ENCODE results near the gene ZNF586.
"Not testable (repeated sequence)": the region's sequence is repeated elsewhere in the genome, so short reads cannot be mapped to it uniquely, and the experiment has no call there.

The ZNF586 gene

GRCh38 chr19:57817976-57818375 is 48.5 kb downstream of the ZNF586 start:
- H3K4me2 ChIP-seq (ENCODE audit: low read length) = no peak overlapping the region
- H3K9ac ChIP-seq = no peak overlapping the region
- TF ChIP-seq CTCF (IDR thresholded peaks at IDR 0.05) = no peak
- H3K79me2 ChIP-seq = peaks cover 15% of the 10 kb centered on the region
- H2AFZ ChIP-seq = no peak overlapping the region
- H3K4me3 ChIP-seq (ENCODE audit: low read depth, low read length) = no peak overlapping the region
- H3K4me1 ChIP-seq = peaks cover 3% of the 10 kb centered on the region
- H3K27ac ChIP-seq = no peak overlapping the region
- H3K9me3 ChIP-seq (ENCODE audit: control insufficient read depth, low read length) = no peaks in the 10 kb centered on the region
- no peaks in the 10 kb centered on the region for H3K27me3 ChIP-seq (ENCODE audit: control insufficient read depth, insufficient read depth, low read length)
- no peaks in the 10 kb centered on the region for H3K36me3 ChIP-seq (ENCODE audit: control insufficient read depth, insufficient read depth, low read length)

GRCh38 chr19:57818378-57818777 is 48.9 kb downstream of the ZNF586 start:
- TF ChIP-seq CTCF (IDR thresholded peaks at IDR 0.05) = no peak
- Histone ChIP-seq H3K36me3 (ENCODE audit: control insufficient read depth, insufficient read depth, low read length) (no peaks in the 10 kb centered on the region), H3K27me3 (ENCODE audit: control insufficient read depth, insufficient read depth, low read length) (no peaks in the 10 kb centered on the region), H3K27ac (no peak overlapping the region), H3K4me2 (ENCODE audit: low read length) (no peak overlapping the region), H3K9ac (no peak overlapping the region), H3K9me3 (ENCODE audit: control insufficient read depth, low read length) (no peaks in the 10 kb centered on the region), H3K4me1 (peaks cover 3% of the 10 kb centered on the region), H2AFZ (no peak overlapping the region), H3K4me3 (ENCODE audit: low read depth, low read length) (no peak overlapping the region), H3K79me2 (peaks cover 15% of the 10 kb centered on the region)

GRCh38 chr19:57819475-57820148 is 50.1 kb downstream of the ZNF586 start:
- Histone ChIP-seq H3K4me3 (ENCODE audit: low read depth, low read length) (peak overlapping the region; percentile 71), H3K9ac (peak overlapping the region; percentile 40), H3K36me3 (ENCODE audit: control insufficient read depth, insufficient read depth, low read length) (no peaks in the 10 kb centered on the region), H3K9me3 (ENCODE audit: control insufficient read depth, low read length) (no peaks in the 10 kb centered on the region), H3K79me2 (peaks cover 15% of the 10 kb centered on the region), H3K27ac (peak overlapping the region; percentile 55), H3K27me3 (ENCODE audit: control insufficient read depth, insufficient read depth, low read length) (no peaks in the 10 kb centered on the region), H2AFZ (peak overlapping the region; percentile 88), H3K4me2 (ENCODE audit: low read length) (peak overlapping the region; percentile 87), H3K4me1 (peaks cover 3% of the 10 kb centered on the region)
- no peak for TF ChIP-seq CTCF (IDR thresholded peaks at IDR 0.05)

- Histone ChIP-seq H3K4me2 (ENCODE audit: low read length) (peak overlapping the region; percentile 87), H3K27me3 (ENCODE audit: control insufficient read depth, insufficient read depth, low read length) (no peaks in the 10 kb centered on the region), H3K79me2 (peaks cover 10% of the 10 kb centered on the region), H2AFZ (no peak overlapping the region), H3K9ac (no peak overlapping the region), H3K27ac (no peak overlapping the region), H3K4me3 (ENCODE audit: low read depth, low read length) (peak overlapping the region; percentile 71), H3K9me3 (ENCODE audit: control insufficient read depth, low read length) (no peaks in the 10 kb centered on the region), H3K36me3 (ENCODE audit: control insufficient read depth, insufficient read depth, low read length) (no peaks in the 10 kb centered on the region), H3K4me1 (no peaks in the 10 kb centered on the region)
- TF ChIP-seq CTCF (IDR thresholded peaks at IDR 0.05) = no peak
These were observed 51.1 kb downstream of the ZNF586 start for GRCh38 chr19:57820599-57820998.

GRCh38 chr19:57821095-57821494 is 51.6 kb downstream of the ZNF586 start:
- H3K36me3 ChIP-seq (ENCODE audit: control insufficient read depth, insufficient read depth, low read length); H2AFZ ChIP-seq; H3K79me2 ChIP-seq; H3K4me3 ChIP-seq (ENCODE audit: low read depth, low read length); H3K27me3 ChIP-seq (ENCODE audit: control insufficient read depth, insufficient read depth, low read length); H3K9ac ChIP-seq; H3K4me1 ChIP-seq; H3K9me3 ChIP-seq (ENCODE audit: control insufficient read depth, low read length); H3K27ac ChIP-seq; H3K4me2 ChIP-seq (ENCODE audit: low read length): not testable (repeated sequence)

- H3K27ac ChIP-seq, H3K4me1 ChIP-seq: not testable (repeated sequence)
These were observed 52.0 kb downstream of the ZNF586 start for GRCh38 chr19:57821501-57821900.

GRCh38 chr19:57823155-57823554 is 53.7 kb downstream of the ZNF586 start:
- H3K4me1 ChIP-seq; H2AFZ ChIP-seq; H3K36me3 ChIP-seq (ENCODE audit: control insufficient read depth, insufficient read depth, low read length); H3K27ac ChIP-seq; H3K9ac ChIP-seq; H3K4me3 ChIP-seq (ENCODE audit: low read depth, low read length); H3K27me3 ChIP-seq (ENCODE audit: control insufficient read depth, insufficient read depth, low read length); H3K4me2 ChIP-seq (ENCODE audit: low read length); H3K9me3 ChIP-seq (ENCODE audit: control insufficient read depth, low read length): not testable (repeated sequence)
- H3K79me2 ChIP-seq = peaks cover 12% of the 10 kb centered on the region

More at GRCh38 chr19:57821501-57821900, 52.0 kb downstream of the ZNF586 start:
- not testable (repeated sequence) for H3K9ac ChIP-seq; H3K27me3 ChIP-seq (ENCODE audit: control insufficient read depth, insufficient read depth, low read length); H2AFZ ChIP-seq; H3K36me3 ChIP-seq (ENCODE audit: control insufficient read depth, insufficient read depth, low read length); H3K4me2 ChIP-seq (ENCODE audit: low read length); H3K4me3 ChIP-seq (ENCODE audit: low read depth, low read length); H3K9me3 ChIP-seq (ENCODE audit: control insufficient read depth, low read length); H3K79me2 ChIP-seq

- H3K27me3 ChIP-seq (ENCODE audit: control insufficient read depth, insufficient read depth, low read length); H3K27ac ChIP-seq; H2AFZ ChIP-seq; H3K36me3 ChIP-seq (ENCODE audit: control insufficient read depth, insufficient read depth, low read length); H3K9me3 ChIP-seq (ENCODE audit: control insufficient read depth, low read length); H3K4me3 ChIP-seq (ENCODE audit: low read depth, low read length); H3K9ac ChIP-seq; H3K4me1 ChIP-seq; H3K4me2 ChIP-seq (ENCODE audit: low read length): not testable (repeated sequence)
- peaks cover 12% of the 10 kb centered on the region for H3K79me2 ChIP-seq
These were observed 54.1 kb downstream of the ZNF586 start for GRCh38 chr19:57823608-57824007.
